HG02840 (cell line): ENCODE measurements around the gene RBMY1A1.
"Not testable (repeated sequence)": the region's sequence is repeated elsewhere in the genome, so short reads cannot be mapped to it uniquely, and the experiment has no call there.

Source experiments
- ATAC-seq: cut with Tn5 transposase; IDR thresholded peaks from one replicate; pipeline ENCODE4 v1.9.1; 2021; ENCODE audit warnings: mild to moderate bottlenecking, moderate library complexity, moderate number of reproducible peaks; ENCODE audit not compliant: unreplicated experiment, low FRiP score

Gene RBMY1A1

DNA sequence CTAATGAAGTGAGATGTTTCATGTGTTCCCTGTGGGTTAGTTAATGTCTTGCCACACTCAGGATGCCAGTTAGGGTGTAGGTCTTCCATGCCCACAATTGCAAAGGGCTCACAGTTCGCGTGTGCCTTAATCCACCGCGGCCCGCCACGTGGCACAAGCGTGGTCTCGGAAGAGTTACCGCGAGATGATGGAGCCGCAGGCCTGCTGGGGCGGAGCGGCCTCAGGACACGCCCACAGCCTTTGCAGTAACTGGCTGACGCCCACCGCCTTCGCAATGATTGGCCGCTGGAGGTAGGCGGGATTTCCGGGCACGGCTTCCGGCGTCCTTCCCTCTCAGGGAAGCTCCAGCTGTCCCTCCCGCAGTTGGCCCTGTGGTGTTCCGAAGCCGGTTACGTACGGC lies at the start of gene RBMY1A1:
Gene RBMY1A1 (plus strand): TSS at position 301 of the 400 bp plus-strand sequence. CDS start 2,013 bp downstream, outside the sequence.
- not testable (repeated sequence) for ATAC-seq

DNA sequence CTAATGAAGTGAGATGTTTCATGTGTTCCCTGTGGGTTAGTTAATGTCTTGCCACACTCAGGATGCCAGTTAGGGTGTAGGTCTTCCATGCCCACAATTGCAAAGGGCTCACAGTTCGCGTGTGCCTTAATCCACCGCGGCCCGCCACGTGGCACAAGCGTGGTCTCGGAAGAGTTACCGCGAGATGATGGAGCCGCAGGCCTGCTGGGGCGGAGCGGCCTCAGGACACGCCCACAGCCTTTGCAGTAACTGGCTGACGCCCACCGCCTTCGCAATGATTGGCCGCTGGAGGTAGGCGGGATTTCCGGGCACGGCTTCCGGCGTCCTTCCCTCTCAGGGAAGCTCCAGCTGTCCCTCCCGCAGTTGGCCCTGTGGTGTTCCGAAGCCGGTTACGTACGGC lies 23.6 kb upstream of the RBMY1A1 start, which contains the start of gene RBMY1B:
Gene RBMY1B (plus strand): TSS at position 301 of the 400 bp plus-strand sequence. CDS start 2,013 bp downstream, outside the sequence.
- not testable (repeated sequence) for ATAC-seq

DNA sequence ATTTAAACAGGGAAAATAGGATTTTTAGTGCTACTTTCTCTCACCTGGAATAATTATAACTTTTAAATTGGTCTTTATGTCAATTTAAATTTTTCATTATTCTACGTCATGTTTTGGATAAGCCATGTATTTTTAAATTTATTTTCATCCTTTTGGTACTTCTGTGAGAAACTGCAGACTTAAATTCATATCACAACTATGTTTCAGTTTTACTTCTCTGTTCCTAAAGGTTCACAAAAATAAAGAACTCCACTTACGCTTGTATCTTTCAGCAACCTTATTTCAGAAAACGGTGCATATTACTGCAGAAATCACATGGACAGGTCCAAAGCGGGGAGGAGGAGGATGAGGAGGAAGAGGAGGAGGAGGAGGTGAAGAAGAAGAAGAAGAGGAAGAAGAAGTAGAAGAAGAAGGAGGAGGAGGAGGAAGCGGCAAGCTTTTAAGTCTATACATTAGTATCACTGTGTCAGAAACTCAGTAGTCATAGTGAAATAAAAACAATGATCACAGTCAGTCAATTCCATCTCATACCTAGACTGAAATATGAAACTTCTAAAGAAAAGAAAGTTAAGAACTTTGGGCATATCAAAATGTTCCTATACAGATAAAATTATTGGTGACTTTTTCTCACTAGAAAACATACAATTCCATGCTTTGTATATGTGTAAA lies 24.8 kb downstream of the RBMY1A1 start:
- not testable (repeated sequence) for ATAC-seq

DNA sequence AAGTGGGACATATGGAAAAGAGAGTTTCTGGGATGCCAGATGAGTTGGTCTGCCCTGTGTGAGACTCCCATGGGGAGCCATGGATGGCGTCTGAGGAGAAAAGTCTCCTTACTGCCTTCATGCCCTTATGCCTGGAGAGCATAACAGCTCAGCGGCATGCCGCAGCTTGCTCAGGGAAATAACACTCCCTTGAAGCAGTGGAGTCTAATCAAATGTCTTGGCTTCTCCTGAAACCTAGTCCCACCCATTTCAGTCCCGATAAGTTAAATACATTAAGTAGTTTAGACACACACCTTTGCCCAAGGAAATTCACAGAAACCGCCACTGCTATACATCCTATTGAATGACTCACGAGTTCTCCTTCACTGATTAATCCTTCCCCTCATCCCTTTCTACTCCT lies 50.8 kb downstream of the RBMY1A1 start:
- ATAC-seq: no peak

DNA sequence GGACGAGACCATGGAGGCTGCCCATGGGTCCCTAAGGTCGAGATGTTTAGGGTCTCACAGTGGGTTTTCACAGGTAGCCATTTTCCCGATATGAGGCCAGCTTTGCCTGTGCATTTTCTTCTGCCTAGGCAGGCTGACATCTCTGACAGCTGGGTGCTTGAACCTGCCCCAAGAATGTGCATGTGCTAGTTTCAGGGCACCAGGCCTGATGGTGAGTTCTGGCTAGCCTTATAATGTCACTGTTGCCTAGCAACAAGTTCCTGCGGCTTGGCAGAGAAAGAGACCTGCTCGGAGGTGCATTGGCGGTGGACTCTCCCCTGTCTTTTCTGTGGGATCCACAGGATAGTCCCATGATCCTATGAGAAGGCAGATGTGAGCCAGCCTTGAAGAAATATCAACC lies 51.8 kb downstream of the RBMY1A1 start:
- ATAC-seq: not testable (repeated sequence)

DNA sequence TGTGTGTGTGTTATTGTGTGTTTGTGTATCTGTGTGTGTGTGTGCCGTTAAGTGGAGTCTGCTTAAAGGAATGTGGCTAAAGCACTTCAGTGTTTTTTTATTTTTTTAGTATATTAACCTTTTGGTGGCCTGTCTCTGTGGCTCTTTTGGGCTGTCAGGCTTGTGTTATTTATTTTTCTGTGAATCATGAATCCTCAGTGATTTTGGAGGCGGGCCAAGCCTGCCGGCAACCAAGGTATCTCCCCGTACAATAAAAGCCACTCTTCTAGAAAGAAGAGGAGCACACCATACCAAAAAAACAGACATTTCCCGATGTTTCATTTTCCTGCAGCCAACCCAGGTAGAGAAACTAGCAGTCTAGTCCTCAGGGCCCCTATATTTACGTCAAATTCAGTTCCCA lies 57.4 kb downstream of the RBMY1A1 start:
- ATAC-seq: no peak

DNA sequence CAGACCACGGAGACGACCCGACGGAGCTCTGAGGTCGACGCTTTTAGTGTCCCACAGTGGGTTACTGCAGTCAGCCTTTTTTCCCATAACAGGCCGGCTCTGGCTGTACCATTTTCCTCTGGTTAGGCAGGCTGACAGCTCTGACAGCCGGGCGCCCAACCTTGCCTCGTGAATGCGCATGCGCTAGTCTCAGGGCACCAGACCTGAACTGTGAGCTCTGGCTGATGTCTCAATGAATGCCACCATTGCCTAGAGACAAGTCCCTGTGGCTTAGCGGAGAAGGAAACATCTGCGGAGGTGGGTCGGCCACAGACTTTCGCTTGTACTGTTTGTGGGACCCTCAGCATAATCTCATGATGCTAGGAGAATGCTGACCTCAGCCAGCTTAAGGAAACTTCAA lies 61.6 kb downstream of the RBMY1A1 start:
- ATAC-seq: not testable (repeated sequence)
